Smooth muscle cell of bladder (primary cell): ENCODE results near the gene SMR3B. TPM values are rescaled to one million over a fixed set of nuclear protein-coding genes. Genes with fewer than 3 reads are reported as not detected.

Experiments
- total RNA-seq: library from RNA; depleted of rRNA; stranded (reverse); fragments of >200 nt; gene quantifications from 2 replicates; pipeline ENCODE4 v1.2.3, GENCODE V29; 2014

The SMR3B gene
- total RNA-seq = not detected in 2 replicates

GRCh38 chr4:70382691-70383181, at the start of gene SMR3B:
Gene SMR3B (plus strand): TSS chr4:70383131. CDS start chr4:70384511, 1,380 bp downstream.

GRCh38 chr4:70334681-70335080, 48.2 kb upstream of the SMR3B start, which contains the start of gene CABS1:
Gene CABS1 (plus strand): TSS chr4:70334981. CDS start chr4:70335040, 59 bp downstream.

GRCh38 chr4:70360460-70360859, 22.5 kb upstream of the SMR3B start, which contains the start of gene SMR3A:
Gene SMR3A (plus strand): TSS chr4:70360760. CDS start chr4:70362116, 1,356 bp downstream.

GRCh38 chr4:70397580-70397979, 14.6 kb downstream of the SMR3B start, which contains the start of gene OPRPN:
Gene OPRPN (plus strand): TSS chr4:70397940. CDS start chr4:70399286, 1,346 bp downstream.

Other genes starting within 250 kb of the SMR3B start
- not detected in 2 replicates for gene PRR27, start 228.9 kb upstream of the SMR3B start, total RNA-seq
- gene ODAM, start 187.4 kb upstream of the SMR3B start, total RNA-seq = not detected in 2 replicates
- gene FDCSP, start 157.0 kb upstream of the SMR3B start, total RNA-seq = not detected in 2 replicates
- not detected in 2 replicates for gene CSN3, start 140.5 kb upstream of the SMR3B start, total RNA-seq
- gene CABS1, start 48.1 kb upstream of the SMR3B start, total RNA-seq = not detected in 2 replicates
- gene SMR3A, start 22.4 kb upstream of the SMR3B start, total RNA-seq = not detected in 2 replicates
- gene OPRPN, start 14.8 kb downstream of the SMR3B start, total RNA-seq = not detected in 2 replicates
- not detected in 2 replicates for gene MUC7, start 89.1 kb downstream of the SMR3B start, total RNA-seq
- not detected in 2 replicates for gene AMTN, start 135.4 kb downstream of the SMR3B start, total RNA-seq
- not detected in 2 replicates for gene AMBN, start 209.1 kb downstream of the SMR3B start, total RNA-seq
- gene ENAM, start 245.6 kb downstream of the SMR3B start, total RNA-seq = not detected in 2 replicates